GM23338 (cell line): ENCODE results near the gene ITGA8.

ENCODE experiments used
- POLR2AphosphoS5 ChIP-seq: IDR thresholded peaks from 2 replicates; pipeline ENCODE4 v1.6.1; 2016; ENCODE audit warnings: antibody characterized with exemption, low read depth
- TF ChIP-seq, protein P1 (sequence below), 2 experiments: fragments of 200-600 bp in 1 of 2; sonication (generic) in 1 of 2; conservative IDR thresholded peaks; 2 replicates each; pipeline versions ENCODE4 v1.5.1 to v1.6.1; 2016 to 2017; ENCODE audit warnings: antibody characterized with exemption in 2 of 2, low read depth in 2 of 2, mild to moderate bottlenecking in 2 of 2, moderate library complexity in 1 of 2

DNA sequence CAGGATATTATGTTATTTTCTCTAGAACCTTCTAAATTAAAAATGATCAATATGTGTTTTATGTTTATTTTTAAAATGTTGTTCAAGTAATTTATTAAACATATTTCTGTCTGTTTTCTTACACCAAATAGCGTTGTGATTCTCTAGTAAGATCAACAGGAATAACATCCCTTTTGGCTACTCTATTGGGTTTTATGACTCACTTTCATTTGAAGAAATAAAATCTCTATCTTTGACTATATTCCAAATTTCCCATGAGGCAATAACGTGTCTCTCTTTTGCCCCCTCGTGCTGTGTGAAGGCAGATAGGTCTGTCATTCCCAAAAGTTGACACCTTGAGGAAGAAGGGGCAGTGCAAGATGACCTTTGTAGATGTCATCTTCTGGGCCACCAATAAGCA lies 40.9 kb downstream of the ITGA8 start:
- TF ChIP-seq, protein P1, sequence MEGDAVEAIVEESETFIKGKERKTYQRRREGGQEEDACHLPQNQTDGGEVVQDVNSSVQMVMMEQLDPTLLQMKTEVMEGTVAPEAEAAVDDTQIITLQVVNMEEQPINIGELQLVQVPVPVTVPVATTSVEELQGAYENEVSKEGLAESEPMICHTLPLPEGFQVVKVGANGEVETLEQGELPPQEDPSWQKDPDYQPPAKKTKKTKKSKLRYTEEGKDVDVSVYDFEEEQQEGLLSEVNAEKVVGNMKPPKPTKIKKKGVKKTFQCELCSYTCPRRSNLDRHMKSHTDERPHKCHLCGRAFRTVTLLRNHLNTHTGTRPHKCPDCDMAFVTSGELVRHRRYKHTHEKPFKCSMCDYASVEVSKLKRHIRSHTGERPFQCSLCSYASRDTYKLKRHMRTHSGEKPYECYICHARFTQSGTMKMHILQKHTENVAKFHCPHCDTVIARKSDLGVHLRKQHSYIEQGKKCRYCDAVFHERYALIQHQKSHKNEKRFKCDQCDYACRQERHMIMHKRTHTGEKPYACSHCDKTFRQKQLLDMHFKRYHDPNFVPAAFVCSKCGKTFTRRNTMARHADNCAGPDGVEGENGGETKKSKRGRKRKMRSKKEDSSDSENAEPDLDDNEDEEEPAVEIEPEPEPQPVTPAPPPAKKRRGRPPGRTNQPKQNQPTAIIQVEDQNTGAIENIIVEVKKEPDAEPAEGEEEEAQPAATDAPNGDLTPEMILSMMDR (conservative IDR thresholded peaks at IDR 0.05; ENCODE audit: low read depth in 2 of 2) = no peak
- no peak for TF ChIP-seq POLR2AphosphoS5
